ENCODE results near the gene GSTCD.

- no peak for TF ChIP-seq EZH2 (IDR thresholded peaks at IDR 0.05; ENCODE audit: insufficient read depth, poor library complexity, severe bottlenecking)
- no peak for TF ChIP-seq EZH2phosphoT487 (IDR thresholded peaks at IDR 0.05; ENCODE audit: insufficient read depth, low read depth)
Measured at GRCh38 chr4:105719204-105719603, 10.6 kb downstream of the GSTCD start.
